Measurements from ENCODE around the gene DHRSX. TPM values are rescaled to one million over a fixed set of nuclear protein-coding genes. Genes with fewer than 3 reads are reported as not detected.

Gene DHRSX
- total and polyA plus RNA-seq, 9 of the 15 experiments (the other 6 are each of a cell fraction or from before 2014, with no cell fraction given): 0.59 to 11.0 (median 6.2) TPM

DNA sequence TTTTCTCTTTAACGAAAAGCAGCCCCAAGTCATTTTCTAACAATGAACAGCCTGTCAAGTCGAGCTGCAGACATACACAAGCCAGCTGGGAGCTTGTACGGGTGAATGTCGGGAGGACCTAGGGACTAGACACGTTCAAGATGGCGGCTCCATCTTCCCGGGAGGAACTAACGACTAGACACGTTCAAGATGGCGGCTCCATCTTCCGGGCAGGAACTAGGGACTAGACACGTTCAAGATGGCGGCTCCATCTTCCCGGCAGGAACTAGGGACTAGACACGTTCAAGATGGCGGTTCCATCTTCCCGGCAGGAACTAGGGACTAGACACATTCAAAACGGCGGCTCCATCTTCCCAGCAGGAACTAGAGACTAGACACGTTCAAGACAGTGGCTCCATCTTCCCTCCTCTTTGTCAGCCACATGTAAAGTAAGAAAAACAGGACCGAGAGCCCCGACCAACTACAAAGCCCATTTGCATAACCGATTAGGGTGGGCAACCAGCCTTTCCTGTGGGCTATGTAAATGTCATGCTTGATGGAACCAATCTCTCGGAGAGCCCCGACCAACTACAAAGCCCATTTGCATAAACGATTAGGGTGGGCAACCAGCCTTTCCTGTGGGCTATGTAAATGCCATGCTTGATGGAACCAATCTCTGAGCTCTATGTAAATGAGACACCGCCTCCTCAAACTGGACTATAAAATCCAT, 175.5 kb downstream of the DHRSX start (continued):
- TF ChIP-seq ZNF639 (CRISPR knock-in tag; conservative IDR thresholded peaks at IDR 0.05 in 1 of 2, IDR thresholded peaks at IDR 0.05 in 1 of 2): peak in 1 of 2 experiments; percentile 35; a peak in 1 of 4 replicates
- TF ChIP-seq ETV1 (tag; conservative IDR thresholded peaks at IDR 0.05; ENCODE audit: low read depth): peak; percentile 54
- TF ChIP-seq NR2C2 (CRISPR knock-in tag; IDR thresholded peaks at IDR 0.05): no peak
- TF ChIP-seq NR2C2 (tag; IDR thresholded peaks at IDR 0.05): peak; percentile 57; the same call in 1 of the 2 replicates
- TF ChIP-seq FOXM1 (IDR thresholded peaks at IDR 0.05; ENCODE audit: low read depth): no peak
- TF ChIP-seq FOXM1 (CRISPR knock-in tag; IDR thresholded peaks at IDR 0.05; ENCODE audit: low read depth): no peak
- TF ChIP-seq THRAP3 (IDR thresholded peaks at IDR 0.05; ENCODE audit: borderline replicate concordance): no peak
- no peak for TF ChIP-seq RAD21 (CRISPR knock-in tag; conservative IDR thresholded peaks at IDR 0.05 in 1 of 2, IDR thresholded peaks at IDR 0.05 in 1 of 2)
- TF ChIP-seq GABPB1 (CRISPR knock-in tag; IDR thresholded peaks at IDR 0.05): peak; percentile 75; the same call in 1 of the 2 replicates
